HG03064 (cell line): ENCODE measurements around the gene LYSMD2.
"Not testable (repeated sequence)": the region's sequence is repeated elsewhere in the genome, so short reads cannot be mapped to it uniquely, and the experiment has no call there.

Experiments
- ATAC-seq: cut with Tn5 transposase; IDR thresholded peaks from one replicate; pipeline ENCODE4 v1.9.1; 2021; ENCODE audit warnings: low read depth; ENCODE audit not compliant: unreplicated experiment

The LYSMD2 gene, protein sequence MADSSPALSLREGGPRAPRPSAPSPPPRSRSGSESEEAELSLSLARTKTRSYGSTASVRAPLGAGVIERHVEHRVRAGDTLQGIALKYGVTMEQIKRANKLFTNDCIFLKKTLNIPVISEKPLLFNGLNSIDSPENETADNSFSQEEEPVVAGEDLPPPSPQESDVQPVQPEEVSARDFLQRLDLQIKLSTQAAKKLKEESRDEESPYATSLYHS

DNA sequence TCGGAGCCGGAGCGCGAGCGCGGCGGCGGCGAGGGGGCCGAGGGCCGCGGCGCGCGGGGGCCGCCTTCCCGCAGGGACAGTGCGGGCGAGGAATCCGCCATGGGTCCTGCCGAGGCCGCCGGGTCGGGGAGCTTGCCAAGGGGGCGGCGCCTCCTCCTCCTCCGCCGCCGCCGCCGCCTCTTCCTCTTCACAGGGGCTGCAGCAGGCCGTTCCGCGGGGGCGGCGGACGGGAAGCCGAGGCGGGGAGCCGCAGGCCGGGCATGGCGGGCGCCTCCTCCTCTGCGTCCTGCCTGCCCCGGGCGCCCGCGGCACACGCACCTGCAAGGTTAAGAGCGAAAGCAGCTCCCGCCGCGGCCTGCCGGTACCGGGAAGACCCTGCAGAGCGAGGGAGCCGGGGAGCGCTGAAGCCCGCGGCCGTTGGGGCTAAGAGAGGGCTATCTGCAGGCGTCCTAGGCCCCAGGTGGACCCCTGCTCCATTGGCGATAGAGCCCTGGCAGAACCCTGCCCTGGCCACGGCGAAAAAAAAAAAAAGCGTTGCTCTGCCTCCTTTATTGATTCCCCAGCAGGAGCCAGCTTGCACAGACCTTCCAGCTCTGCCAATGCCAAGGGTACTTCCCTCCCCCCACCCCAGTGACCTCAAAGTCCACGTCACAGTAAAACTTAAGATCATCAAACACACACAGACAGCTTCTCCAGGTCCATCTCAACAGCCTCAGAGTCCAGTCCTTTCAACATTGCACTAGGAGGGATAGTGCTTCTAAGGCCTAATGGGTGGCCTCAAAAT, at the start of gene LYSMD2:
TSS of gene LYSMD2 (minus strand) at position 134 of the 784 bp plus-strand sequence. CDS start at position 101, 33 bp downstream.
- peak; percentile 35 for ATAC-seq

- not testable (repeated sequence) for ATAC-seq
Measured at GRCh38 chr15:51787130-51787529, 49.7 kb upstream of the LYSMD2 start.

DNA sequence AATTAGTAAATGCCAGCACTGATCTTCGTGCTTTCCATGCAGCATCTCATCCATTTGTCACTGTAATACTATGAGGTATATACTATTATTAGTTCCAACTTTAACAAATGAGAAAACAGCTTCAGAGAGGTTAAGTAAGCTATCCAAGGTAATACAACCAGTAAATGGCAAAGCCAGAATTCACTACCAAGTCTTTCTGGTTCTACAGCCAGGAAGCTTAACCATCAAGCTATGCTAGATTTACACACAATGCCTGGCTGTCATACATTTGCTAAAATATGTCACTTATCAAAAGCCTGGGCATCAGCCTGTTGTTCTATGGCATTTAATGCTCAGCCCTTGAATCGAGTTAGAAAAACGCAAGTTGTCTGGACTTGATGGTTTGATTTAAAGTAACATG, 46.5 kb upstream of the LYSMD2 start:
- no peak for ATAC-seq

GRCh38 chr15:51782357-51782896, 45.0 kb upstream of the LYSMD2 start:
- no peak for ATAC-seq

DNA sequence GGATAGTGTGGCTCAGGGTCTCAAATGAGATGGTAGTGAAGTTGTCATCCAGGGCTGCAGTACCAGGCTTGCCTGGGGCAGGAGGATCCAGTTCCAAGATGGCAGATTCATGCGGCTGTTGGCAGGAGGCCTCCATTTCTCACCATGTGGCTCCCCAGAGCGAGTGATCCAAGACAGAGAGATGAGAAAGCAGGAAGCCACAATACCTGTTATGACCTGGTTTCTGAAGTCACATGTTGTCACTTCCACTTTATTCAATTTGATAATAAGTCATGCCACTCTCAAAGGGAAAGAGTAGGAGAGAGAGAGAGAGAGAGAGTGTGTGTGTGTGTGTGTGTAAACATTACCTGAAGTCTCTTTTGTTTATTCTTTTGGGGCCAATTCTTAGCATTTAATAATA, 44.1 kb upstream of the LYSMD2 start:
- no peak for ATAC-seq

- ATAC-seq = no peak
Measured at GRCh38 chr15:51780636-51781035, 43.2 kb upstream of the LYSMD2 start.

- no peak for ATAC-seq
Measured at GRCh38 chr15:51776952-51777569, 39.6 kb upstream of the LYSMD2 start.

DNA sequence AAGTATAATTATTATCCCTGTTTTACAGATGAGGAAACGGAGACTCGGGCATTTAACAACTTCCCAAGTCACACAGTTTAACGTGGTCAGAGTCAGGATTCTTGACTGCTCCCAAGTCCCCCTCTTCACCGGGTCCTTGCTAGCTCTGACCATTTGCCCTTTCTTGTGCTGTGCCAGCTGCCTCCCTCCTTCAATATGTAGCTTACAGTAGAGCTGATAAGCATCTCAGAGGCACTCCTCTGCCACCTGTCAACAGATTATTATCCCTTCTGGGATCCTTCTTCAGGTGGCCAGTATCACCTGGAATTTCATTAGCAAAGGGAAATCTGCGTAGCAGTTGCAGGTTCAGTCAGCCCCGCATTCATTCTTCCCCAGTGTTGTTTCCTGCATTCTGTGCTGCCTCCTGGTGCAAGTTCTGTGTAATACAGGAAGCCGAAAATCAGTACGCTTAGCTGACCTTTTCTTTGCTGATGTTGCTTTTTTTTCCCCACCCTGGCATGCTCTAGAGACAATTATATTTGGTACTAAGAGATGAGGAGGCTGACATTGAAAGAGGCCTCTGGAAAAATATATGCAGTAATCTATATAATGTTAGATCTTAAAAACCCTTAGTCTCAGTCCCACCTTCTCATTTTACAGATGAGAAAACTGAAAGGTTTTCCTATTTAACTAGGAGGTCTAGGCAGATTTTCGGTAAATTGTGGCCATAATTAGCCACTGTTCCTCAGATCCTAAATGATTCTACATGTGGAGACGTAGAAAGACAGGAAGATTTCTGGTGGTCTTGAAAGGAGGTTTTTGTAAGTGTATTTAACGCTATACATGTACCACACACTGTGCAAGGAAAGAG, 38.7 kb upstream of the LYSMD2 start:
- ATAC-seq = no peak

DNA sequence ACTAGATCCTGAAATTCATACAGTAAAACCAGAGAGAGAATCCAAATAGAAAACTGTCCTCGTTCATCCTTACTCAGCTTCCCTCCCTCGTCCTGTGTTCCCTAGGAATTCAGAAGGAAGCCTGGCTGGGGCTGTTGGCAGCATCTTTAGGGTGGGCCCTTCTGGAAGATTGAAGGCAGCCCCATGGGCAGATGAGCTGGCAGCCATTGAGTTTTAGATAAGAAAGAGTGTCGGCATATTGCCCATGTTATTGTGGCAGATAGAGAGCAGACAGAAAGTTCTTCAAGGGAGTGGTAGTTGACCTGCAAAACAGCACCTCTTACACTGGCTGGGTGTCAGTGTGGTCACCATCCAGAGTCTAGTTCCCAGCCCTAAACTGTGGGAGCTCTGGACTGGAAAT, 37.5 kb upstream of the LYSMD2 start:
- ATAC-seq = no peak

GRCh38 chr15:51771773-51772172, 34.3 kb upstream of the LYSMD2 start:
- no peak for ATAC-seq

- ATAC-seq = no peak
Measured at GRCh38 chr15:51770902-51771301, 33.4 kb upstream of the LYSMD2 start.

DNA sequence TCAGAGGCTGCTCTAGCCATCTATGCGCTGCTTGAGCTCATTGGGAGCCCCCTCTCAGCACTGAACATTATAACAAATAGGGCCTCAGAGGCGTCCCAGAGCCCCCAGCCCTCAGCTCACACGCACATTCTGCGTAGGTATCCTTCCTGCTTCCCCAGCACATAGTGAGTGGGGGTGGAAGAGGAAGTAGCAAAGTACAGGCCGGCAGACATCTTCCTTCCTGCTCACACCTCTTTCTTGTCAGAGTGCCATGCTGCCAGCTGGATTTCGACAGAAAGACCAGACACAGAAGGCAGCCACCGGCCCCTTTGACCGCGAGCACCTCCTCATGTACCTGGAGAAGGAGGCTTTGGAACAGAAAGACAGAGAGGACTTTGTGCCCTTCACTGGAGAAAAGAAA, 30.6 kb upstream of the LYSMD2 start:
- ATAC-seq = no peak

- no peak for ATAC-seq
Measured at GRCh38 chr15:51766341-51766740, 28.9 kb upstream of the LYSMD2 start.

GRCh38 chr15:51765751-51766150, 28.3 kb upstream of the LYSMD2 start:
- ATAC-seq = no peak

- ATAC-seq = no peak
Measured at GRCh38 chr15:51760805-51761204, 23.4 kb upstream of the LYSMD2 start.

DNA sequence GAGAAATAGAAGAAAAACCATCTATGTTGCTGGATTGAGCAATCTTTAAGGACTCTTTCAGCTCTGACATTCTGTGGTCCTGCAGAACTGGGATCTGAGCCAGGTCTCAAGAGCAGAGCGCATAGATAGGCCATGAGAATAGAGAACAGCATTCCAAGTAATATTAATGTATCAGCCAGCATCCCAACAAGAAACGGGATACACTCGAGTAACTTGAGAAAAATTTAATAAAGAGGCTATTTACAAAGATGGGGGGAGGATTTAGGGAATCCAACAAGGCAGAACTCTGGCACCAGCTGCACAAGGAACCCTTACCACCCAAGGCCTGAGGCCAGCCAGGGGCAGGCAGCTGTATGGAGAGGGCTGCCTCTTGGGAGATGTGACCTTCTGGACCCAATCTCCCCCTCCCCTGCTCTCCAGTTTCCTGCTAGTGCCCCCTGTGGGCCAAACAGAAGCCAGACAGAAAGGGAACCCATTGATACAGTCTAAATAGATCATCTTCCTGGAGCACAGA, 22.2 kb upstream of the LYSMD2 start:
- ATAC-seq = no peak

DNA sequence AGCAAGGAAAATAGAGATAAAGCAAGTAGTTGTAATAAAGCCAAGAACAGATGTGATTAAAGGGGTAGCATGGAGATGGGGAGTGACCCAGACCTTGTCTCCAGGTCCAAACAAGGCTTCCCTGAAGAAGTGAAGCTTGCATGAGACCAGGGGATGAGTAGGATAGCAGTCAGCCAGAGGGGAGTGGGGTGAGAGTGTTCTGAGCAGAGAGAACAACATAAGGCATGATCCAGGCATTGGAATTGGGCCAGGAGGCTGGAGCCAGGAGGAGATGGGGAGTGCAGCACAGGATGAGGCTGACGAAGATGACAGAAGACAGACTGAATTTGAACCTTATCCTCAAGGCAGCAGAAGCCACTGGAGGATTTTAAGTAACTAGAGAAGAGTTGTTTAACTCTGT, 21.2 kb upstream of the LYSMD2 start:
- ATAC-seq = no peak

GRCh38 chr15:51757450-51757849, 20.0 kb upstream of the LYSMD2 start:
- ATAC-seq = no peak

- ATAC-seq = no peak
Measured at GRCh38 chr15:51756482-51756881, 19.0 kb upstream of the LYSMD2 start.

DNA sequence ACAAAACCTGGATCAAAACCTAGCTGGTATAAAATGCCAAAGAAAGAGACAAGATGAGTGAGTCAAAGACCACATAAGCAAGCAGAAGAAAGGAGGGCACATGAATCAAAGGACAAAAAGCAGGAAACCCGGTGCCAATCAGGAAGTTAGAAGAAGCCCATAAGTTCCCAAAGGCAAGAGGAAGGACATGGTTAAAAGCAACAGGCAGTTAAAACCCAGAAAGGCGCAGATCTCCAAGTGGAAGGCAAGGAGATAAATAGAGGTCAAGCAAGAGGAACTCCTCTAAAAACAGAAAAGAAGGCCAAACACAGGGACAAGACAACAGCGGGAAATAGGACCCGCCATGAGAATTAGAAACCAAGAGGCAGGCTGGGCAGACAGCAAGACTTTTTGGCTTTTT, 18.3 kb upstream of the LYSMD2 start:
- no peak for ATAC-seq
